ENCODE data around the gene LRRC18.

GRCh38 chr10:48940958-48941357 lies 1.3 kb upstream of the LRRC18 start:
- no peak for TF ChIP-seq ZNF843 (tag by site-specific recombination; IDR thresholded peaks at IDR 0.05)
- TF ChIP-seq ZNF138 (tag by site-specific recombination; IDR thresholded peaks at IDR 0.05; ENCODE audit: borderline replicate concordance) = no peak
- no peak for TF ChIP-seq ZNF626 (tag by site-specific recombination; IDR thresholded peaks at IDR 0.05)
- no peak for TF ChIP-seq PRDM1 (tag by site-specific recombination; IDR thresholded peaks at IDR 0.05)
- TF ChIP-seq CTCF (tag by site-specific recombination; IDR thresholded peaks at IDR 0.05) = no peak
- no peak for TF ChIP-seq KLF16 (tag by site-specific recombination; IDR thresholded peaks at IDR 0.05)
- TF ChIP-seq SCRT1 (tag by site-specific recombination; IDR thresholded peaks at IDR 0.05; ENCODE audit: borderline replicate concordance) = no peak
- TF ChIP-seq ZNF274 (IDR thresholded peaks at IDR 0.05; ENCODE audit: low read length) = no peak
- TF ChIP-seq ZNF274 (tag by site-specific recombination; IDR thresholded peaks at IDR 0.05; ENCODE audit: borderline replicate concordance) = no peak
- no peak for TF ChIP-seq ZNF146 (tag by site-specific recombination; IDR thresholded peaks at IDR 0.05)
- TF ChIP-seq SALL2 (tag by site-specific recombination; IDR thresholded peaks at IDR 0.05; ENCODE audit: borderline replicate concordance) = no peak

All from HEK293 (cell line).